CD4-positive, alpha-beta T cell treated with Interleukin-17A for 4 hours (primary cell): ENCODE measurements around the gene PLD1.
"Not testable (repeated sequence)": the region's sequence is repeated elsewhere in the genome, so short reads cannot be mapped to it uniquely, and the experiment has no call there.

Source experiments
- DNase-seq: peaks from one replicate; pipeline ENCODE4 v3.0.0-alpha.2; 2020; ENCODE audit warnings: mixed read lengths

PLD1 gene

GRCh38 chr3:171649911-171650592, 160.2 kb downstream of the PLD1 start:
- no peak for DNase-seq

GRCh38 chr3:171649267-171649666, 161.0 kb downstream of the PLD1 start:
- no peak for DNase-seq

GRCh38 chr3:171648069-171648468, 162.2 kb downstream of the PLD1 start:
- DNase-seq: no peak

- no peak for DNase-seq
Observed at GRCh38 chr3:171646357-171647133, 163.7 kb downstream of the PLD1 start.

- no peak for DNase-seq
Observed at GRCh38 chr3:171644681-171645080, 165.6 kb downstream of the PLD1 start.

GRCh38 chr3:171643681-171644080, 166.6 kb downstream of the PLD1 start:
- no peak for DNase-seq

GRCh38 chr3:171643033-171643432, 167.2 kb downstream of the PLD1 start:
- DNase-seq: no peak

DNA sequence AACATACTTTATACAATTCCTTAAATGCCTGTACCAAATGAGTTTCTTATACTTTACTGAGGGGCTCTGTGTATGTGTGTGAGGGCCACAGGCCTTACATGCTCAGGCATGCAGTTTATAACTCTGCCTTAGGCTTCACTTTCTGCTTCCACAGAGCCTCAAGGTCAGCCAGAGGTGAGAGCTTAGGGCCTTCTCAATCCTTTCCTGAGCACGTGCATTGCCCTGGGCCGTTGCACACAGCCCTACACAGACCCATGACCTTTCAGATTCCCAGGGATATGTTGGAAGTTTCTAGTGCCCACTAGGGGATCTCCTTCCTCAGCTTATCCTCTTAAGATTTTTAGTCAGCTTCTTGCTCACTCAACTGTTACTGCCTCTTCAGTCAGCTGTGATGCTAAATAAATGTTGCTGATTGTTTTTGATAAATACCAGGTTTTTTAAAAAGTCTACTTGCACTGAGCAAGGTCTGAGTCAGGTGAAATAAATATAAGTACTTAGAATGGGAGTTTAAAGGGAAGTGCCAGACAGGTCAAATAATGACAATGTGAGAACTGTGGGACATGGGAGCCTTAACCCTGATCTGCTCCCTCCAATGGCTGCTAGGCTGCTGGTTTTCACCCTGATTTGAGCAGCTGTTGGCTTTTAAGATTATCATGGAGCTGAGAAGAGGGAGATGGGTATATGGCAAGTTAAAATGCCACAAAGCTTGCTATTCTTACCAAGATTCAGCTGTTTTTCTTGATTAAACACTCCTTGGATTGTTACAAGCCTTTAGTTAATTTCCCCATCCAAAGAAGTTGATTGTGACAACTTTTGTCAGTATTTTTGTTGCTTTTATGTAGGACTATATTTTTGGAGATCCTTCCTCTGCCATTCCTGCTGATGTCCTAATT, 169.5 kb downstream of the PLD1 start:
- DNase-seq: no peak

- no peak for DNase-seq
Observed at GRCh38 chr3:171636666-171637065, 173.6 kb downstream of the PLD1 start.

- DNase-seq: no peak
Observed at GRCh38 chr3:171632766-171633165, 177.5 kb downstream of the PLD1 start.

DNA sequence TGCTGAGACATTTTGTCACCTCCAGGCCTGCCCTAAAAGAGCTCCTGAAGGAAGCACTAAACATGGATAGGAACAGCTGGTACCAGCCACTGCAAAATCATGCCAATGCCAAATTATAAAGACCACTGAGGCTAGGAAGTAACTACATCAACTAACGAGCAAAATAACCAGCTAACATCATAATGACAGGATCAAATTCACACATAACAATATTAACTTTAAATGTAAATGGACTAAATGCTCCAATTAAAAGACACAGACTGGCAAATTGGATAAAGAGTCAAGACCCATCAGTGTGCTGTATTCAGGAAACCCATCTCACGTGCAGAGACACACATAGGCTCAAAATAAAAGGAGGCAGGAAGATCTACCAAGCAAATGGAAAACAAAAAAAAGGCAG, 183.5 kb downstream of the PLD1 start:
- not testable (repeated sequence) for DNase-seq

DNA sequence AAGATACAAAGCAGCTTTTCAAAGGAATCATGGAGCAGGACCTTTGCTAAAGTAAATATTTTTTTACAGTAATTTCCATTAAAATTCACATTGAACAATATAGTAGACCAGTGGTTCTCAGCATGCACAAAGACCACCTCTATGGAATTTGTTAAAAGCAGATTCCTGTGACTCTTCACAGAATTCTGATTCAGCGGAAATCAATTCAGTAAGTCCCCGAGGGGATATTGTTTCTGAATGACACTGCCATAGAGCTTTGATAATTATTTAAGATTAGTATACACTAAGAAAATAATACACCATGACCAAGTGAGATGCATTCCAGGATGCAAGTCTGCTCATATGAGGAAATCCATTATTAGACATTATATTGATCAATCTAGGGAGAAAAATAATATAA, 188.2 kb downstream of the PLD1 start:
- no peak for DNase-seq

GRCh38 chr3:171620825-171621434, 189.4 kb downstream of the PLD1 start:
- no peak for DNase-seq

- no peak for DNase-seq
Observed at GRCh38 chr3:171616798-171617197, 193.5 kb downstream of the PLD1 start.

DNA sequence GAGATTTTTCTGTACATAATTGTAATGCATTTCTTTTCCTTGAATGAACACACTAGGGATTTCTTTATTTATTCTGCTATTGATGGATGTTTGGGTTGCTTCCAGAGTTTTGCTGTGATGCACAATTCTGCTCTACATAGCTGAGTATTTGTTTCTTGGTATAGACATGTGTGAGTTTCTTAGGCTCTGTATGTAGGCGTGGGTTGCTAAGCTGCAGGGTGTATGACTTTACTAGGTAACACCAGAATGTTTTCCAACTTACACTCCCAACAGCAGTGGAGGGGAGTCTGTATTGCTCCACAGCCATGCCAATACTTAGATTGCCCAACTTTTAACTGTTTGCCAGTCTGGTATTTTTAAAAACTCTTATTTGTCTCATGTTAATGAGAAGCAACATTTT, 194.6 kb downstream of the PLD1 start:
- DNase-seq: no peak

GRCh38 chr3:171615281-171615680, 195.0 kb downstream of the PLD1 start:
- DNase-seq: no peak

GRCh38 chr3:171614318-171614921, 195.9 kb downstream of the PLD1 start:
- peak; percentile 4 for DNase-seq

DNA sequence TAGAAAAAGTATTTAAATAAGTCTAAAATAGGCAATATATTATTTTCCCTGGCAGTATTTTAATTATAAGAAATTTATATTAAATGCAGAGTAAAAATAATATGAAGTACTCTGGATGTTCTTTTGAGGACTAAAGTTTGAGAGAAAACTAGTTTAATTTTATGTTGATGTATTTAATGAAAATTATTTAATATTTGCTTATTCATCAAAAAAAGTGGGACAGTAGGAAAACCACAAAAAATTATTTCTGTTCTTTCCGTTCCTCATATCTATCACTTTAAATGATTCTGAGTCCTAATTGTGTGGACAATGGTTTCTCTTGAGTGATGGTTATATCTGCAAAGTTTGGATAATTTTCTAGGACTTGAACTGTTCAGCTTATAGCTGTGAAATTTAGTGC, 202.8 kb downstream of the PLD1 start:
- no peak for DNase-seq

GRCh38 chr3:171606151-171606751, 204.0 kb downstream of the PLD1 start:
- DNase-seq: no peak

DNA sequence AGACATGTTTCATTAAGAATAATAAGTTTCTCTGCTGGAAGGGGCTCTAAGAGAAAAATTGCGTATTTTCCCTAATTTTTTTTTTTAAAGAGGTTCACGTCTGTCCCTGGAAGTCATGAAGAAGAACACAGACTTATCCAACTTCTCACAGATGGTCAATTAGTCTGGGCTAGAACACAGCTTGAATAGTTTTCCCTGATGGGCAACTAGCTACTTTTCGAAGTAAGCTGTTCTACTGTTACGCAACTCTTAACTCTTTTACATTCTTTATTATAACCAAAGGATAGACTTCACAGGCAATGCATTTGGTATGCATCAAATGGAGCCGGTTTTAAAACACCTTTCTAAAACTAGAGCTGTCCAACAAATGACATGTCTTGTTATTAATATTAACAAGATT, 205.9 kb downstream of the PLD1 start:
- DNase-seq: no peak

GRCh38 chr3:171602072-171602471, 208.2 kb downstream of the PLD1 start:
- no peak for DNase-seq

DNA sequence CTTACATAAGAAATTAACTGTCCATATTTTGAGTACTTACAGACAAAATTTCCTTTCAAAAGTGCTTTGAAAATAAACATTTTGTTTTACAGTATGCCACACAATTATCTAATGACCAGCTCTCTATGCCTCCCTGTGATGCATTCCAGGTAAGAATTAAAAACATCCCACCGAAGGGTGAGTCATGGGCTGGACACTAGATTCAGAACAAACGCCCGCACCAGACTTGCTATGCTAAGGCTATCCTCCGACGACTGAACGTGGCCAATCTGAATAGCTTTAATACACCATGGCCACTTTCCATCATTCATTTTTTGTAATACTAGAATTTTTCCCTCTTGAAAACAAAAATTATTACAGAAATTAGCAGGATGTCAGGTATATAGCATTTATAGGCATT, 210.3 kb downstream of the PLD1 start:
- no peak for DNase-seq
